A549 (cell line): ENCODE measurements around the gene IPP. TPM values are rescaled to one million over a fixed set of nuclear protein-coding genes. Genes with fewer than 3 reads are reported as not detected.

Source experiments
- ATAC-seq, 2 experiments: fragments of 200-7000 bp in 1 of 2; fragments of >200 bp in 1 of 2; cut with Nextera tagmentation in 1 of 2; cut with Tn5 transposase in 1 of 2; 3 replicates each; pipeline versions ENCODE4 v1.8.0 to v1.9.1; 2018 to 2020; ENCODE audit warnings: mild to moderate bottlenecking in 1 of 2, moderate library complexity in 1 of 2
- CTCF ChIA-PET: fragments of 300-600 bp; sonication (Branson Sonifier 250); formaldehyde crosslinking; extraction: SDS; loops from one replicate; lab custom pipeline; 2021; ENCODE audit warnings: antibody characterized with exemption, inconsistent platforms; lab: Yijun Ruan, JAX
- POLR2A ChIA-PET: fragments of 350-600 bp; formaldehyde crosslinking; extraction: SDS; loops from one replicate; lab custom pipeline; 2021; ENCODE audit warnings: antibody characterized with exemption, inconsistent platforms; lab: Yijun Ruan, JAX
- DNase-seq, 2 experiments: peaks; one replicate each; pipeline versions ENCODE4 v3.0.0 to v3.0.0-alpha.2; 2011 to 2016; ENCODE audit warnings: low read depth in 1 of 2, low spot score in 1 of 2
- FAIRE-seq: peaks from 2 replicates; lab custom pipeline; 2011; peaks lifted over from hg19 to GRCh38; lab: Jason Lieb, UNC
- H3K27ac ChIP-seq, 2 experiments: fragments of >200 bp; sonication (Bioruptor Twin); formaldehyde crosslinking; 3 replicates each; pipeline ENCODE4 v1.5.1; 2016 to 2017
- H3K4me1 ChIP-seq: fragments of >200 bp; sonication (Bioruptor Twin); formaldehyde crosslinking; 3 replicates; pipeline ENCODE4 v1.6.1; 2016
- H3K4me2 ChIP-seq: fragments of >200 bp; sonication (Bioruptor Twin); formaldehyde crosslinking; 3 replicates; pipeline ENCODE4 v1.6.1; 2016
- H3K4me3 ChIP-seq: fragments of >200 bp; sonication (Bioruptor Twin); formaldehyde crosslinking; 3 replicates; pipeline ENCODE4 v1.5.1; 2016
- H3K9me3 ChIP-seq: fragments of >200 bp; sonication (Bioruptor Twin); formaldehyde crosslinking; 3 replicates; pipeline ENCODE4 v1.6.1; 2016
- CBX8 ChIP-seq: fragments of 200-600 bp; sonication (generic); IDR thresholded peaks from 2 replicates; pipeline ENCODE4 v1.6.1; 2016
- CEBPB ChIP-seq, 2 experiments: fragments of >200 bp in 1 of 2; sonication (Bioruptor Twin) in 1 of 2; formaldehyde crosslinking in 1 of 2; IDR thresholded peaks; 2 replicates each; pipeline ENCODE4 v1.6.1; 2012 to 2016
- E2F6 ChIP-seq: IDR thresholded peaks from 2 replicates; pipeline ENCODE4 v1.6.1; 2012; ENCODE audit warnings: low read depth, borderline replicate concordance
- EHMT2 ChIP-seq: fragments of 200-600 bp; sonication (generic); IDR thresholded peaks from 2 replicates; pipeline ENCODE4 v1.6.1; 2016; ENCODE audit warnings: antibody characterized with exemption, low read depth, mild to moderate bottlenecking, moderate library complexity
- ESRRA ChIP-seq: fragments of 150-350 bp; IDR thresholded peaks from 2 replicates; pipeline ENCODE4 v1.6.1; 2014; ENCODE audit warnings: mild to moderate bottlenecking, low read length, borderline replicate concordance
- FOSB ChIP-seq: fragments of 250-450 bp; sonication (Bioruptor Pico); IDR thresholded peaks from 2 replicates; pipeline ENCODE4 v1.5.0; 2020; ENCODE audit warnings: mild to moderate bottlenecking, moderate library complexity
- HOXA7 ChIP-seq: fragments of 250-450 bp; sonication (Bioruptor Pico); IDR thresholded peaks from 2 replicates; pipeline ENCODE4 v1.5.0; 2020; ENCODE audit warnings: mild to moderate bottlenecking, moderate library complexity
- HOXB13 ChIP-seq: fragments of 250-450 bp; sonication (Bioruptor Pico); IDR thresholded peaks from 2 replicates; pipeline ENCODE4 v1.5.0; 2020; ENCODE audit warnings: low read depth, mild to moderate bottlenecking, moderate library complexity
- KDM5A ChIP-seq: fragments of 200-600 bp; sonication (generic); IDR thresholded peaks from 2 replicates; pipeline ENCODE4 v1.6.1; 2016; ENCODE audit warnings: antibody characterized with exemption, mild to moderate bottlenecking
- MAFK ChIP-seq: fragments of 450-650 bp; IDR thresholded peaks from 2 replicates; pipeline ENCODE4 v1.6.1; 2014; ENCODE audit not compliant: partially characterized antibody
- MYC ChIP-seq: IDR thresholded peaks from 2 replicates; pipeline ENCODE4 v1.6.1; 2012; ENCODE audit warnings: mild to moderate bottlenecking, inconsistent platforms, low read length, improper control_type of control experiment, borderline replicate concordance
- NFE2L2 ChIP-seq: fragments of 150-350 bp; conservative IDR thresholded peaks from 2 replicates; pipeline ENCODE4 v1.6.1; 2014; ENCODE audit warnings: low read length
- NR3C1 ChIP-seq: fragments of >200 bp; sonication (Bioruptor Twin); formaldehyde crosslinking; IDR thresholded peaks from 3 replicates; pipeline ENCODE4 v1.6.1; 2017
- PHF8 ChIP-seq: fragments of 200-600 bp; sonication (generic); IDR thresholded peaks from 2 replicates; pipeline ENCODE4 v1.6.1; 2016; ENCODE audit warnings: low read depth, mild to moderate bottlenecking, antibody characterized with exemption, moderate library complexity, borderline replicate concordance
- POLR2A ChIP-seq: IDR thresholded peaks from 2 replicates; pipeline ENCODE4 v1.6.1; 2012; ENCODE audit warnings: mild to moderate bottlenecking, low read length
- RAD21 ChIP-seq, 2 experiments: fragments of >200 bp in 1 of 2; sonication (Bioruptor Twin) in 1 of 2; formaldehyde crosslinking in 1 of 2; IDR thresholded peaks in 1 of 2; conservative IDR thresholded peaks in 1 of 2; 2 replicates in 1 of 2; 3 replicates in 1 of 2; pipeline ENCODE4 v1.6.1; 2012 to 2018; ENCODE audit warnings: inconsistent platforms in 1 of 2
- RARB ChIP-seq: fragments of 250-450 bp; sonication (Bioruptor Pico); IDR thresholded peaks from 2 replicates; pipeline ENCODE4 v1.8.0; 2021; ENCODE audit warnings: mild to moderate bottlenecking, moderate library complexity
- REST ChIP-seq: fragments of 200-600 bp; sonication (generic); IDR thresholded peaks from 2 replicates; pipeline ENCODE4 v1.6.1; 2016; ENCODE audit warnings: antibody characterized with exemption, mild to moderate bottlenecking, moderate library complexity
- RNF2 ChIP-seq: fragments of 200-600 bp; sonication (generic); IDR thresholded peaks from 2 replicates; pipeline ENCODE4 v1.6.1; 2016; ENCODE audit warnings: low read depth, mild to moderate bottlenecking, antibody characterized with exemption, moderate library complexity, borderline replicate concordance
- TP53 ChIP-seq: fragments of 250-450 bp; sonication (Bioruptor Pico); IDR thresholded peaks from 2 replicates; pipeline ENCODE4 v1.5.0; 2021; ENCODE audit warnings: mild to moderate bottlenecking, moderate library complexity
- ZFP36 ChIP-seq: fragments of 450-650 bp; IDR thresholded peaks from 2 replicates; pipeline ENCODE4 v1.6.1; 2014; ENCODE audit warnings: borderline replicate concordance; ENCODE audit not compliant: partially characterized antibody
- ZNF302 ChIP-seq: fragments of 250-450 bp; sonication (Bioruptor Pico); IDR thresholded peaks from 2 replicates; pipeline ENCODE4 v1.9.0; 2021; ENCODE audit warnings: inconsistent platforms, mild to moderate bottlenecking, moderate library complexity
- WGBS: methylation state at CpG from one replicate; pipeline ENCODE4 v1.1.6; 2017; ENCODE audit errors: missing lambda C conversion rate; 5-methylcytosine and 5-hydroxymethylcytosine counted together
- polyA plus RNA-seq, 4 experiments: library from polyadenylated mRNA; depleted of rRNA in 3 of 4; stranded (reverse); fragments of >200 nt; fragmentation: RNase III in 1 of 4; extraction: RNeasy Plus Mini Kit Qiagen cat#74134 plus additional on column Dnase treatment in 1 of 4; gene quantifications; 2 replicates in 3 of 4; 3 replicates in 1 of 4; pipeline ENCODE4 v1.2.3, GENCODE V29; 2011 to 2017
- TF ChIP-seq, protein P1 (sequence below): fragments of 250-450 bp; sonication (Bioruptor Pico); IDR thresholded peaks from 2 replicates; pipeline ENCODE4 v1.5.0; 2020; ENCODE audit warnings: low read depth, mild to moderate bottlenecking, moderate library complexity
- TF ChIP-seq, protein P2 (sequence below): fragments of >200 bp; sonication (Bioruptor Twin); formaldehyde crosslinking; IDR thresholded peaks from 2 replicates; pipeline ENCODE4 v1.6.1; 2016

IPP gene
- polyA plus RNA-seq, 2 of the 4 experiments (the other 2 are of a cell fraction): 7.6 to 11.9 TPM

DNA sequence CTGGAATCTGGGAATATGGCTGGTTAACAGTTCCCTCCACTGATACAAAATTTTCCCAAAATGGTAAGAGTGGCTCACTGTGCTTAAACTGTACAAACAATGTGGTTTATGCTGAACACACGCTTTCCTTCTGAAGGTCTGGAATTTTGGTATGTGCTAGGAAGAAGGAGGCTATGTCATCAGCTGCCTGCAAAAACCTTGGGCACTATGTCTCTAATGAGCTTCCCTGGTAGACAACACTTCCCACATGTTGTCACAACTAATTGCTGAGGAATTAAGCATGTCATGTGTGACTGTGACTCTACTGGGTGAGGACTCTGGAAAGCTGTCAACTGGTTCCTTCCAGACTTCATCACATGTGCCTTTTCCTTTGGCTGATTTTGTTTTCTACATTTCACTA, 29.2 kb downstream of the IPP start:
- no peak for FAIRE-seq
- ATAC-seq: no peak

GRCh38 chr1:45718289-45718688, 32.2 kb downstream of the IPP start:
- Histone ChIP-seq H3K4me2 (no peak overlapping the region), H3K9me3 (no peaks in the 10 kb centered on the region), H3K4me1 (no peaks in the 10 kb centered on the region; the same call in 2 of the 3 replicates), H3K27ac (no peak overlapping the region), H3K4me3 (no peak overlapping the region)
- FAIRE-seq: no peak
- ChIA-PET POLR2A (interaction anchor here (0.6 kb wide), 1 partner anchor 12 kb away, joined by 3 read pairs; no protein-coding TSS in a partner anchor), CTCF (interaction anchor here (0.9 kb wide), 1 partner anchor 28 kb away, joined by 3 read pairs; no protein-coding TSS in a partner anchor)
- no peak for ATAC-seq
- no peak for DNase-seq
- WGBS: 100% methylated on average over 1 of the region's 1 CpG
- TF ChIP-seq, protein P1, sequence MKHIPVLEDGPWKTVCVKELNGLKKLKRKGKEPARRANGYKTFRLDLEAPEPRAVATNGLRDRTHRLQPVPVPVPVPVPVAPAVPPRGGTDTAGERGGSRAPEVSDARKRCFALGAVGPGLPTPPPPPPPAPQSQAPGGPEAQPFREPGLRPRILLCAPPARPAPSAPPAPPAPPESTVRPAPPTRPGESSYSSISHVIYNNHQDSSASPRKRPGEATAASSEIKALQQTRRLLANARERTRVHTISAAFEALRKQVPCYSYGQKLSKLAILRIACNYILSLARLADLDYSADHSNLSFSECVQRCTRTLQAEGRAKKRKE (CRISPR knock-in tag): no peak
- TF ChIP-seq TP53 (CRISPR knock-in tag) (no peak), CEBPB (IDR thresholded peaks at IDR 0.05) (no peak), CBX8 (no peak), HOXB13 (CRISPR knock-in tag) (no peak), REST (no peak), RAD21 (conservative IDR thresholded peaks at IDR 0.05 in 1 of 2, IDR thresholded peaks at IDR 0.05 in 1 of 2) (no peak), MYC (no peak), PHF8 (no peak), ESRRA (no peak), KDM5A (no peak), ZFP36 (no peak)
- TF ChIP-seq, protein P2, sequence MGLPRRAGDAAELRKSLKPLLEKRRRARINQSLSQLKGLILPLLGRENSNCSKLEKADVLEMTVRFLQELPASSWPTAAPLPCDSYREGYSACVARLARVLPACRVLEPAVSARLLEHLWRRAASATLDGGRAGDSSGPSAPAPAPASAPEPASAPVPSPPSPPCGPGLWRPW: no peak

More for the DNA sequence above, 29.2 kb downstream of the IPP start:
- WGBS: 100% methylated on average over 1 of the region's 1 CpG
- Histone ChIP-seq H3K27ac (no peak overlapping the region), H3K9me3 (no peaks in the 10 kb centered on the region), H3K4me1 (no peaks in the 10 kb centered on the region; the same call in 2 of the 3 replicates), H3K4me2 (no peak overlapping the region), H3K4me3 (no peak overlapping the region)
- DNase-seq: no peak
- ChIA-PET POLR2A (no interaction called here), CTCF (no interaction called here)
- no peak for TF ChIP-seq RAD21 (conservative IDR thresholded peaks at IDR 0.05 in 1 of 2, IDR thresholded peaks at IDR 0.05 in 1 of 2)
- no peak for TF ChIP-seq RARB
- TF ChIP-seq MAFK: no peak
- no peak for TF ChIP-seq MYC
- no peak for TF ChIP-seq RNF2
- no peak for TF ChIP-seq REST
- TF ChIP-seq NFE2L2: no peak
- TF ChIP-seq E2F6: no peak
- TF ChIP-seq PHF8: no peak
- TF ChIP-seq HOXA7 (CRISPR knock-in tag): no peak
- TF ChIP-seq ZNF302 (CRISPR knock-in tag): no peak
- TF ChIP-seq NR3C1: no peak
- TF ChIP-seq FOSB (CRISPR knock-in tag): no peak
- TF ChIP-seq EHMT2: no peak
- TF ChIP-seq POLR2A: no peak
